DMS79 treated with DMSO at 0.1 percent for 48 hours (cell line): Measurements from ENCODE around the gene ANK3.

Experiments used
- DNase-seq: peaks from one replicate; lab custom pipeline; 2025; lab: John Stamatoyannopoulos, UW

ANK3 gene

GRCh38 chr10:60224066-60224705, 165.5 kb downstream of the ANK3 start:
- DNase-seq = no peak

- DNase-seq = no peak
Measured at GRCh38 chr10:60222047-60222446, 167.6 kb downstream of the ANK3 start.

GRCh38 chr10:60212195-60212594, 177.5 kb downstream of the ANK3 start:
- no peak for DNase-seq

GRCh38 chr10:60209874-60210570, 179.7 kb downstream of the ANK3 start:
- DNase-seq = no peak

GRCh38 chr10:60208676-60209269, 180.9 kb downstream of the ANK3 start:
- DNase-seq = no peak

- DNase-seq = no peak
Measured at GRCh38 chr10:60207894-60208293, 181.8 kb downstream of the ANK3 start.

- no peak for DNase-seq
Measured at GRCh38 chr10:60206735-60207134, 182.9 kb downstream of the ANK3 start.

GRCh38 chr10:60205741-60206140, 183.9 kb downstream of the ANK3 start:
- DNase-seq = no peak

GRCh38 chr10:60203993-60204618, 185.6 kb downstream of the ANK3 start:
- no peak for DNase-seq

- DNase-seq = no peak
Measured at GRCh38 chr10:60200682-60201053, 189.0 kb downstream of the ANK3 start.

GRCh38 chr10:60200012-60200681, 189.5 kb downstream of the ANK3 start:
- DNase-seq = no peak

- no peak for DNase-seq
Measured at GRCh38 chr10:60197206-60197605, 192.5 kb downstream of the ANK3 start.

- DNase-seq = no peak
Measured at GRCh38 chr10:60194421-60194820, 195.3 kb downstream of the ANK3 start.

- DNase-seq = no peak
Measured at GRCh38 chr10:60192946-60193345, 196.7 kb downstream of the ANK3 start.

GRCh38 chr10:60189861-60190475, 199.7 kb downstream of the ANK3 start:
- DNase-seq = no peak

GRCh38 chr10:60188548-60188947, 201.1 kb downstream of the ANK3 start:
- no peak for DNase-seq

- no peak for DNase-seq
Measured at GRCh38 chr10:60187691-60188090, 202.0 kb downstream of the ANK3 start.

- no peak for DNase-seq
Measured at GRCh38 chr10:60186315-60187071, 203.2 kb downstream of the ANK3 start.

- no peak for DNase-seq
Measured at GRCh38 chr10:60185421-60185820, 204.3 kb downstream of the ANK3 start.

GRCh38 chr10:60182691-60183090, 207.0 kb downstream of the ANK3 start:
- DNase-seq = no peak

GRCh38 chr10:60176925-60177324, 212.8 kb downstream of the ANK3 start:
- DNase-seq = no peak
